ENCODE results near the gene ARHGAP11B.
A peak's percentile ranks its signal among the peaks of the same experiment; 100 is the strongest.
"Not testable (repeated sequence)": the region's sequence is repeated elsewhere in the genome, so short reads cannot be mapped to it uniquely, and the experiment has no call there.

ARHGAP11B gene

DNA sequence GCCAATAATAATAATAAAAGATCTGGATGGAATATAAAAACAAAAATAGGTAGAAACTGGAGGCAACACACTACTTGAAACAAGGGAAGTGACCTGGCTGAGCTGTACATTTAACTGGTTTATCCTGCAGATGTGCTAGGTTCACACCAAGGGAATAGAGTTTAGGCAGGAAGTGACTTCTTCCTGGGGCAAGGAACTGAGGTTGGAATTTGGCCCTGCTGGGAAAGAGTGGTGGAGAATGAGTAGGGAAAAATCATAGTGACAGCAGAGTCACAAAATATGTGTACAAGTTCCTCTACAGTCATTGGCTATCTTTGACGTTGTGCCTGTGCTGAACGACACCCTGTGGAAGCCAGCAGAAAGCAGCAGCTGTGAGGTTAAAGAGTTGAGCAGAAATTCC, 44.1 kb downstream of the ARHGAP11B start:
- DNase-seq (ENCODE audit: low read depth) = peak; percentile 36
- TF ChIP-seq, protein P1, sequence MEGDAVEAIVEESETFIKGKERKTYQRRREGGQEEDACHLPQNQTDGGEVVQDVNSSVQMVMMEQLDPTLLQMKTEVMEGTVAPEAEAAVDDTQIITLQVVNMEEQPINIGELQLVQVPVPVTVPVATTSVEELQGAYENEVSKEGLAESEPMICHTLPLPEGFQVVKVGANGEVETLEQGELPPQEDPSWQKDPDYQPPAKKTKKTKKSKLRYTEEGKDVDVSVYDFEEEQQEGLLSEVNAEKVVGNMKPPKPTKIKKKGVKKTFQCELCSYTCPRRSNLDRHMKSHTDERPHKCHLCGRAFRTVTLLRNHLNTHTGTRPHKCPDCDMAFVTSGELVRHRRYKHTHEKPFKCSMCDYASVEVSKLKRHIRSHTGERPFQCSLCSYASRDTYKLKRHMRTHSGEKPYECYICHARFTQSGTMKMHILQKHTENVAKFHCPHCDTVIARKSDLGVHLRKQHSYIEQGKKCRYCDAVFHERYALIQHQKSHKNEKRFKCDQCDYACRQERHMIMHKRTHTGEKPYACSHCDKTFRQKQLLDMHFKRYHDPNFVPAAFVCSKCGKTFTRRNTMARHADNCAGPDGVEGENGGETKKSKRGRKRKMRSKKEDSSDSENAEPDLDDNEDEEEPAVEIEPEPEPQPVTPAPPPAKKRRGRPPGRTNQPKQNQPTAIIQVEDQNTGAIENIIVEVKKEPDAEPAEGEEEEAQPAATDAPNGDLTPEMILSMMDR (conservative IDR thresholded peaks at IDR 0.05; ENCODE audit: low read depth, low read length) = peak; percentile 17
- H3K4me3 ChIP-seq (ENCODE audit: low read depth, low read length) = no peak overlapping the region

DNA sequence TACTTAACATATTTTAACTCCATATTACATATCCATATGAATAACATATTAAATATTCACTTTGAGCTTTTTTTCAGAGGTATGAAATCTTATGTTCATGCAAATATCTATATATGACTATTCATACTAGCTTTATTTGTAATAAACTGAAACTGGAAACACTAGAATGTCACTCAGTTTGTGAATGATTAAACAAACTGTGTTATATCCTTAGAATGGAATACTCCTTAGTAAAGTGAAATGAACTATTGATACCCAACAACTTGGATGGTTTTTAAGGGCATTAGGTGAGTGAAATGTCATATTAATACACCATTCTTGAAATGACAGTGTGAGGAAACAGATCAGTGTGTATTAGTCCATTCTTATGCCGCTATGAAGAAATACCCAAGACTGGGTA, 45.4 kb downstream of the ARHGAP11B start:
- H3K4me3 ChIP-seq (ENCODE audit: low read depth, low read length) = no peak overlapping the region
- no peak for DNase-seq (ENCODE audit: low read depth)

DNA sequence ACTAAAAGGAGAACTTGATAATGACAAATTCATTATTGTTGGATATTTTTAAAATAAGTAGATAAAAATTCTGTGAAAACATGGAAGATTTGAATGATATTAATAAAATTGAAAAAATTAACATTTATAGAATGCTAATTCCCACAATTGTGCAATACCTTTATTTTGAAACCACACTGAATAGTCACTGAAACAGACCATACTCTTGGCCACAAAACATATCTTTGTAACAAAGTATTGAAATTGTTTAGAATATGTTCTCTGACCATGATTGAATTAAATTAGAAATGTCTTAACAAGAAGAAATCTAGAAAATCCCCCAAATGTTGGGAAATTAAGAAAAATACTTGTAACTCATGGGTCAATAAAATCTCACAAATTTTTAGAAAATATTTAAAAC, 49.2 kb downstream of the ARHGAP11B start:
- DNase-seq (ENCODE audit: low read depth) = peak; percentile 23
- TF ChIP-seq, protein P1 (conservative IDR thresholded peaks at IDR 0.05; ENCODE audit: low read depth, low read length) = no peak
- H3K4me3 ChIP-seq (ENCODE audit: low read depth, low read length) = no peak overlapping the region

More for the DNA sequence above, 45.4 kb downstream of the ARHGAP11B start:
- TF ChIP-seq, protein P1 (conservative IDR thresholded peaks at IDR 0.05; ENCODE audit: low read depth, low read length) = no peak

DNA sequence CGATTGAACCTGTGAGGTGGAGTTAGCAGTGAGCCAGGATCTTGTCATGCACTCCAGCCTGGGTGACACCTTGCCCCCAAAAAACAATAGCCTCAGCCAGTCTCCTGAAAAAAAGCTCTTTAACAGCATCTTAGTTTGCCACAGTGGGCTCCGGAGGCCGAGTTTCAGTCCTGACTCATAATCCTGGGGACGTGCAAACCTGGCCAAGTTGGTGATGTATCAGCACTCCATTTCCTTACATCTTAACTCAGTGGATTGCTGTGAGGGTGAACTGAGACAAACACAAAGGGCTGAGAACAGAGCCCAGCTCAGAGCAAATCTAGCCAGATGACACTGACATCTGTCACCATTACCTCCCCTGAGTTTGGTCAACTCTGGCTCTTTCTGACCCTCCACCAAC, 50.0 kb downstream of the ARHGAP11B start:
- H3K4me3 ChIP-seq (ENCODE audit: low read depth, low read length) = not testable (repeated sequence)
- peak; percentile 13 for DNase-seq (ENCODE audit: low read depth)

DNA sequence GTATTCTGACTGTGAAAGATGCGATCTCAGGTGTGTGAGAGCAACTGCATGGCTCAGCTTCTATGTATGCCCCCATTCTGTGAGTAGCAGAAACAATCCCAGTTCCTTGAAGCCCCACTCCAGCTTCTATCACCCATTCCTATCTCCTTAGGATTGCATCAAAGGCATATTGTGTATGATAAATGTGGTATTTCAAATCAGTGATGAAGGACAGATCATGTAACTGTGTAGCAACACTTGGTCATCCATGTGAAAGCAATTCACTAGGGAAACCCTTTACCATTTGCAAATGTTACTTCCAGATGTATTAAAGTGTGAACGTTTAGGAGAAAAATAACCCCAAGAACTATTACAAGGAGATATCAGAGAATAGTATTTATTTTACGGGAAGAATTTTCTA, 55.1 kb downstream of the ARHGAP11B start:
- not testable (repeated sequence) for H3K4me3 ChIP-seq (ENCODE audit: low read depth, low read length); DNase-seq (ENCODE audit: low read depth)

DNA sequence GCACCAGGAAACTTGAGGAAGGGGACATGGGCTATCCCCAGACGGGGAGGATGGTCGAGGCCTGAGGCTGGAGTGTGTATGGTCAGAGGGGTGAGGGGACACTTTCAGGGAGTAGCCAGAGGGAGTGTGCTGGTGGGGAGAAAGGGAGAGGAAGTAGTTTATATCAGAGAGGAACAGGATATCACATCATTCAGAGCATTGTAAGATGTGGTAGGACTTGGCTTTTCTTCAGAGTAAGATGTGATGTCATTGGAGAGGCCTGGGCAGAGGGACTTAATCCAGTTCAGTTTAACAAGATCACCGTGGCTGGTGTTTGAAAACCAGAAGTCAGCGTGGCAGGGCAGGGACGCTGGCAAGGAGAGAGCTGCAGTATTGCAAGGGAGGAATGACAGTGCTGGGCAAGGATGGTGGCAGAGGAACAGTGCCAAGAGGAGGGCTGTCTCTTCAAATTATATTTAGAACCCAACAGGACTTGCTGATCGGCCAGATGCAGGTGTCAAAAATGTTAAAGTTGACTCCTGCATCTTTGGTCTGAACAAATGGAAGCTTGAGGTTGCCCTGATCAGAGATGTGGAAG, 59.9 kb downstream of the ARHGAP11B start:
- not testable (repeated sequence) for DNase-seq (ENCODE audit: low read depth); H3K4me3 ChIP-seq (ENCODE audit: low read depth, low read length)

DNA sequence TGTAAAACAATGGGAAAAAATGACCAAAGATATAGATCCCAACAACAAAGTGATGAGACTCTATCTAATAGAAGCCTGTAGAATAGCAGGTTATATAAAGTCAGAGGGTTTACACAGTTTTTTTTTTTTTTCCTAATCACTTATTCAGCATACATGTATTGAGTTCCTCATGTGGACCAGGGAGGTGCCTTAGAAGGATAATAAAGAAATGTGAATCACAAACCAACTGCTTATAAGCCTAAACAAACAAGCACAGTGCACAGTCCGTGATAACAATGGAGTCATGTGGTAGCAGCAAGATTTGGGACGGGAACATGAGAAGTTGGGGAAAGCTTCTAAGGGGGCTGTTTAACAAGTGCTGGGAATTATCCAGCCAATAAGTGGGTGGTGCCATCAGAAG, 60.7 kb downstream of the ARHGAP11B start:
- not testable (repeated sequence) for DNase-seq (ENCODE audit: low read depth)

More for the DNA sequence above, 60.7 kb downstream of the ARHGAP11B start:
- not testable (repeated sequence) for H3K4me3 ChIP-seq (ENCODE audit: low read depth, low read length)
